Measurements from ENCODE around the gene NINL.
"Not testable (repeated sequence)": the region's sequence is repeated elsewhere in the genome, so short reads cannot be mapped to it uniquely, and the experiment has no call there.

The NINL gene

GRCh38 chr20:25514747-25515340 is 70.5 kb downstream of the NINL start:
- Mint-ChIP-seq H3K4me3 (no peak overlapping the region), H3K27me3 (no peaks in the 10 kb centered on the region), H3K4me1 (ENCODE audit: low read depth) (no peaks in the 10 kb centered on the region), H3K9me3 (peaks cover 26% of the 10 kb centered on the region), H3K27ac (no peak overlapping the region), H3K36me3 (ENCODE audit: low read depth) (peaks cover 37% of the 10 kb centered on the region)
- no peak for DNase-seq

DNA sequence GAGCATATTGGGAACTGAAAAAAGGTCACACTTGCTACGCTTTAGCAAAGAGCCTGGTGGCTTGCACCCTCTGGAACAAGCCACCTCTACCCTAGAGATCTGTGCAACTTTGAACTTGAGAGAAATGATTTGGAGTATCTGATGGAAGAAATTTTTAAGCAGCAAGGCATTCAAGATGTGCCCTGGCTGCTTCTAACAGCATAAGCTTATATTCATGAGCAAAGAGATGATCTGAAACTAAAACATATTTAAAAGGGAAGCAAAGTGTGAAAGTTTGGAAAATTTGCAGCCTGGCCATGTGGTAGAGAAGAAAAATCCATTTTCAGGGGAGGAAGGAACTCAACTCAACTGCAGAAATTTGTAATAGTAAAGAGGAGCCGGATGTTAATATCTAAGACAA is 71.1 kb downstream of the NINL start:
- H3K4me1 Mint-ChIP-seq (ENCODE audit: low read depth): no peaks in the 10 kb centered on the region
- peaks cover 26% of the 10 kb centered on the region for H3K9me3 Mint-ChIP-seq
- no peaks in the 10 kb centered on the region for H3K27me3 Mint-ChIP-seq
- no peak for DNase-seq
- H3K27ac Mint-ChIP-seq: no peak overlapping the region
- peaks cover 37% of the 10 kb centered on the region for H3K36me3 Mint-ChIP-seq (ENCODE audit: low read depth)
- H3K4me3 Mint-ChIP-seq: no peak overlapping the region

- Mint-ChIP-seq H3K27ac (no peak overlapping the region), H3K36me3 (ENCODE audit: low read depth) (peaks cover 37% of the 10 kb centered on the region), H3K9me3 (peaks cover 26% of the 10 kb centered on the region), H3K4me1 (ENCODE audit: low read depth) (no peaks in the 10 kb centered on the region), H3K27me3 (no peaks in the 10 kb centered on the region), H3K4me3 (no peak overlapping the region)
- DNase-seq: no peak
Observed at GRCh38 chr20:25512709-25513108, 72.6 kb downstream of the NINL start.

- peaks cover 30% of the 10 kb centered on the region for H3K36me3 Mint-ChIP-seq (ENCODE audit: low read depth)
- peaks cover 21% of the 10 kb centered on the region for H3K9me3 Mint-ChIP-seq
- H3K27ac Mint-ChIP-seq: no peak overlapping the region
- no peaks in the 10 kb centered on the region for H3K4me1 Mint-ChIP-seq (ENCODE audit: low read depth)
- H3K4me3 Mint-ChIP-seq: no peak overlapping the region
- DNase-seq: no peak
- H3K27me3 Mint-ChIP-seq: no peaks in the 10 kb centered on the region
Observed at GRCh38 chr20:25511183-25511582, 74.1 kb downstream of the NINL start.

DNA sequence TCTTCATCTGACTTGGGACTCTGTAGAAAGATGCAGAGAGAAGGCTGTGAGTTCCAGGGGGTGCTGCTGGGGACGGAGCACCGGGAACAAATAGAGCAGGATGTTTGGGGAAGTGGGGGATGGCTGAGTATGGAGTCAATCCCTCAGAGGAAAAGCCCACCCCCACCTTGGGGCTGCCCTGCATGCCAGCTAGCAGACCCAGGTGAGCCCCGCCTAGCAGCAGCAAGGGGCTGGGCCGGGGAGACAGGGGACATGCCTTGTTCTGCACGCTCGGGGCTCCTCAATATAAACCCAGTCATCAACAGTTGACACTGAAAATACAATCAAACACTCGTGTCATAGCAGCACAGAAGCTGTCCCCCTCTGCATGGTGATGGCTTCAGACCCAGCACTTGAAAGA is 74.6 kb downstream of the NINL start:
- H3K4me1 Mint-ChIP-seq (ENCODE audit: low read depth): no peaks in the 10 kb centered on the region
- peaks cover 18% of the 10 kb centered on the region for H3K9me3 Mint-ChIP-seq
- no peak overlapping the region for H3K27ac Mint-ChIP-seq
- H3K27me3 Mint-ChIP-seq: no peaks in the 10 kb centered on the region
- no peak for DNase-seq
- H3K36me3 Mint-ChIP-seq (ENCODE audit: low read depth): peaks cover 26% of the 10 kb centered on the region
- no peak overlapping the region for H3K4me3 Mint-ChIP-seq

DNA sequence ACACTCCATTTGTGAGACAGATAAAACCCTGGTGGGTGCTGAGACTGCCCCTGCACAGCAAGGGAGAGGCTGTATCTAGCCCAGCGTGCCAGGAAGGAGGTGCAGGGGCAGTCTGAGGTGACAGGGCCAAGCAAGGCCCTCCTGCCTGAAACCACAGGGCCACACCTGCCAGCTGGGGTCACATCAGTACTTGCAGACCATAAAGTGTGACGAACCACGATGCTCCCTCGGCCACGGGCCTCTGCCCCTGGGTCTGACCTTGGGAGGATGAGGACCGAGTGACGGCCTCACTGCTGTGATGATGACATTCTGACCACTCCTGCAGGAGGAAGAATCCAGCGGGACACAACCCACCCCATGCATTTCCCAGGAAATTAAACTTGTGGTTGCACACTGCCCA is 75.1 kb downstream of the NINL start:
- peaks cover 14% of the 10 kb centered on the region for H3K9me3 Mint-ChIP-seq
- H3K36me3 Mint-ChIP-seq (ENCODE audit: low read depth): peaks cover 21% of the 10 kb centered on the region
- H3K4me3 Mint-ChIP-seq: no peak overlapping the region

DNA sequence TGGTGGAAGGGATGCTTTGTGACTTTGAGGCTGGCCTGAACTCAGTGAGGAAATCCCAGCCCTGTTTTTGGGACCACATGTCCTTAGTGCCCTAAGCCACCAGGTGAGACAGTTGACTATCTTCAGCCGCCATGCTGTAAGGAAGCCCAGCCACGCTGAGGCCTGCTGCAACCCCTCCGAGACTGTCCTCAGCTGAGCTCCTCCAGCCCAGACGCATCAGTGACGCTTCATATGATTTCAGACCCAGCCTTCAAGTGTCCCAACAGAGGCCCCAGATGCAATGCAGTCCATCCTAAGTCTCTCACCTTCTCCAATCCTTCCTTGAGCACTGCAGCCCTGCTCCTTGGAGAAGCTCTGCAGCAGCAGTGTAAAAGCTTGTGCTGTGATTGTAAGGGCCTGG is 76.2 kb downstream of the NINL start:
- peaks cover 13% of the 10 kb centered on the region for H3K36me3 Mint-ChIP-seq (ENCODE audit: low read depth)
- no peaks in the 10 kb centered on the region for H3K27me3 Mint-ChIP-seq
- no peaks in the 10 kb centered on the region for H3K4me1 Mint-ChIP-seq (ENCODE audit: low read depth)
- DNase-seq: no peak
- H3K9me3 Mint-ChIP-seq: peaks cover 5% of the 10 kb centered on the region
- no peak overlapping the region for H3K4me3 Mint-ChIP-seq
- H3K27ac Mint-ChIP-seq: no peak overlapping the region

More for the DNA sequence above, 75.1 kb downstream of the NINL start:
- no peak for DNase-seq
- no peak overlapping the region for H3K27ac Mint-ChIP-seq
- H3K27me3 Mint-ChIP-seq: no peaks in the 10 kb centered on the region
- no peaks in the 10 kb centered on the region for H3K4me1 Mint-ChIP-seq (ENCODE audit: low read depth)

DNA sequence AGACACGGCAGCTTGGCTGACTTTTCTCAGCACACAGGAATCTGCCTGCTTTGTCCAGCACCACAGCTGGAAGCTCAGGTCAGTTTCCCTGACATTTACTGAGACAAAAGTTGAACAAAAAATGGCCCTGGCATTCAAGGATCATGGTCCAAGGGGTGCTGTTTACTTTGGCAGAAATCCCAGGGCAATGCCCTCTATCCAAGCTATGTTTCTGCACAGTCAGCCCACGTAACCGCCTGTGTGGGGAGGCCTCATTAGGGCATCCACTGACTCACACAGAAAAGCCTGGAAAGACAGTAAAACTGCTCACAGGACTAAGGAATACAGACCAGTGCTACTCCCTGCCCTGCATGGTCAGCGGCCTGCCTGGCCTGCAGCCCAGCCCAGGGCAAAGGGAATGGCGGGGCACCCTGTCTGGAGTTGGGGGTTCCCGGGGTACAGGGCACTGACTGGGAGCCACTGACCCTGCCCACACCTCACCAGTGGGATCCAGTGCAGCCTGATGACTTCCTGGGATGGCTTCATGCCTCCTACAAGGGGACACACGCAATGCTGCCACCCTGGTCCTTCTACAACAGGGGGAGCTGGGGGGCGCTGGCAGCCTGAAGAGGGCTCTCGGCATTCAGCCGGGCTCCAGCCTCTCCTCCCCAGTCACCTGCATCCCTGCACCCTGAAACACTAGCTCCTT is 77.1 kb downstream of the NINL start:
- Mint-ChIP-seq H3K9me3 (no peaks in the 10 kb centered on the region), H3K27me3 (no peaks in the 10 kb centered on the region), H3K4me1 (ENCODE audit: low read depth) (no peaks in the 10 kb centered on the region), H3K4me3 (no peak overlapping the region), H3K27ac (no peak overlapping the region), H3K36me3 (ENCODE audit: low read depth) (peaks cover 12% of the 10 kb centered on the region)
- no peak for DNase-seq

DNA sequence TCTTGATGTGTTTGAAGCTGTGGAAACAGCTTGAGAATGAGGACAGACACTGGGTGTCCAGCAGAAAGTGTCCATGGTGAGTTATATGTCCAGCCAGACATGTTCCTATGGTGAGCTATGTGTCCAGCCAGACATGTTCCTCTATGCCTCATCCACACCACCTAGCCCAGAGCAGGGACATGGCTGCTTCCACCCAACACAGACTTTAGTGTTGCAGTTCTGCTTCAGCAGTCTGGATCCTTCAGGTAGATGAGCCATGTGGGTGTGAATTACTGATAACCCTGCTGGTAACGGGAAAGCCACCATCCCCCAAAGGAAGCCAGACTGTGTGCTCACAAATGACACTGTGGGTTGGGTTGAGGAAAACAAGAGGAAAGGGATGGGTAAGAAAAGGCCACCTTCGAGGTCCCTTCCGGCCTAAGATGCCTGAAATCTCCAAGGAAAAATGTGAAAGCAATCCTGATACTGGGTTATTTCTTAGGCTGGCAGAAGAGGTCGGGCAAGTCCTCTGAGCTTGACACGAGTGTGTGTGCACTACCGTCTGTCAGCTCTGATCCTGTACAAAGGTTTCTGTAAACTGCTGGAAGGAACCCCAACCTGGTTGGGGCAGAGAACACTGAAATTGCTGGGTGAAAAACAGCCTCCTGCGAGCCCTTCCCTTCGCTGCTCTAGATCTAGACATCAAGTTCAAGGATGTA is 77.8 kb downstream of the NINL start:
- Mint-ChIP-seq H3K4me3 (no peak overlapping the region), H3K27ac (no peak overlapping the region), H3K9me3 (no peaks in the 10 kb centered on the region), H3K4me1 (ENCODE audit: low read depth) (no peaks in the 10 kb centered on the region), H3K36me3 (ENCODE audit: low read depth) (peaks cover 9% of the 10 kb centered on the region), H3K27me3 (no peaks in the 10 kb centered on the region)
- no peak for DNase-seq

DNA sequence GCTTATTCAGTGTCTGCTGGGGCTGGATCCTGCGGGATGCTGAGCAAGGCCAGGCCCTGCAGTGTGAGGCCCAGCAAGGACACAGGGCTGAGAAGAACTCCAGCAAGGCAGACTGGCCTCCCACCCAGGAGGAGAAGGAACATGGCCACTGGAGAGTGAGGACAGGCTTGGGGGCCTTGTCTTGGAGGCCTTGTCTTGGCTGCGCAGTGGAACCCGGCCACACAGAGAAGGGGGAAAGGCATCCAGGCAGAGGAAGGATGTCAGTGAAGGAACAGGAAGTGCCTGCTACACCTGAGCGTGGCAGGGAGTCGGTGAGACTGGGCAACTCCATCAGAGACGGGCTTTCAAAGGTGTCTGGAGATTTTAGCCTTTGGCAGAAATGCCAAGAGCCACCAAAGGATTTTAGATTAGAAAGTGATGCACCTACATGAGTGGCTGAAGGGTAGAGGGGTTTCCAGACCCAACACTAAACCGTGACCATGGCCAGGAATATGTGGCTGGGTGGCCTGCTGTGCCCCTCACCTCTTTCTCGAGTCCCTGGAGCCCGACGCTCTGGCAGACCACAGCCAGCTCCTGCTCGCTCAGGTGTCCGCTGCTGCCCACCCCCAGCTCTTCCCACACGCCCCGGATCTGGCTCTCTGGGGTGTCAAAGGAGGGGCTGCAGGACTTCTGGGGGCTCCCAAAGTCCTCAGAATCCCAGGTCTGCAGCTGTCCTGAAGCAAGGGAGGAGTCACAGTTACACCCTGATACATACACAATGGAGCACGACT is 80.8 kb downstream of the NINL start:
- H3K36me3 Mint-ChIP-seq (ENCODE audit: low read depth): no peaks in the 10 kb centered on the region
- no peaks in the 10 kb centered on the region for H3K9me3 Mint-ChIP-seq
- H3K4me3 Mint-ChIP-seq: no peak overlapping the region
- H3K4me1 Mint-ChIP-seq (ENCODE audit: low read depth): no peaks in the 10 kb centered on the region
- no peak for DNase-seq
- H3K27me3 Mint-ChIP-seq: no peaks in the 10 kb centered on the region
- H3K27ac Mint-ChIP-seq: no peak overlapping the region

DNA sequence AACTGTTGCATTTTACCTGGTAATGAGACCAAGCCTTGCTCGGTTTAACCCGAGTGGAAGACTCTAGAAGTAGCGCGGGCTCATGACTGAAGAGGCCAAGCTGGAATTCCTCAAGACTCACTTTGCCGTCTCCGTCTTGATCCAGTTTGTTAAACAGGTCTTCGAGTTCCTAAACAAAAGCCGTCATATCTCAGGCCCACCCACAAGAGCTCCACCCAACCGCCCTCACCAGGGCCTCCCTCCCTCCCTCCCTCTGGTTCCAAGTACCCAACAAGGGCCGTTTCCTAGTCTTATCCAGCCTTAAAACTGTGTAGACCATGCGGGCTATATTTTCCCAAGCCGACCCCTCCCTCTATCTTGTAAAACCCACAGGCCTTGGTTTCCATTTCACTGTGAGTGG is 81.4 kb downstream of the NINL start:
- DNase-seq: no peak
- Mint-ChIP-seq H3K4me3 (no peak overlapping the region), H3K4me1 (ENCODE audit: low read depth) (no peaks in the 10 kb centered on the region), H3K36me3 (ENCODE audit: low read depth) (no peaks in the 10 kb centered on the region), H3K27ac (no peak overlapping the region), H3K27me3 (no peaks in the 10 kb centered on the region), H3K9me3 (no peaks in the 10 kb centered on the region)

GRCh38 chr20:25503051-25503639 is 82.2 kb downstream of the NINL start:
- H3K4me3 Mint-ChIP-seq; DNase-seq; H3K9me3 Mint-ChIP-seq; H3K4me1 Mint-ChIP-seq (ENCODE audit: low read depth); H3K27me3 Mint-ChIP-seq; H3K27ac Mint-ChIP-seq; H3K36me3 Mint-ChIP-seq (ENCODE audit: low read depth): not testable (repeated sequence)

GRCh38 chr20:25500880-25501351 is 84.4 kb downstream of the NINL start:
- Mint-ChIP-seq H3K4me3 (no peak overlapping the region), H3K36me3 (ENCODE audit: low read depth) (no peaks in the 10 kb centered on the region), H3K27me3 (no peaks in the 10 kb centered on the region), H3K4me1 (ENCODE audit: low read depth) (no peaks in the 10 kb centered on the region), H3K27ac (no peak overlapping the region), H3K9me3 (no peaks in the 10 kb centered on the region)
- DNase-seq: no peak

- Mint-ChIP-seq H3K27me3 (no peaks in the 10 kb centered on the region), H3K36me3 (ENCODE audit: low read depth) (no peaks in the 10 kb centered on the region), H3K9me3 (no peaks in the 10 kb centered on the region), H3K27ac (no peak overlapping the region), H3K4me1 (ENCODE audit: low read depth) (no peaks in the 10 kb centered on the region), H3K4me3 (no peak overlapping the region)
- DNase-seq: no peak
Observed at GRCh38 chr20:25499855-25500434, 85.4 kb downstream of the NINL start.

All from activated T-cell treated with anti-CD3 and anti-CD28 coated beads, Interleukin-2, amount 50 U/mL, for 24 hours (primary cell).